Activated B cell treated with CpG ODN at 0.5 μM for 24 hours (primary cell): ENCODE results near the gene MECR. TPM values are rescaled to one million over a fixed set of nuclear protein-coding genes. Genes with fewer than 3 reads are reported as not detected.

Experiments used
- ATAC-seq: fragments of 200-7000 bp; cut with Tn5 transposase; one replicate; pipeline ENCODE4 v1.10.0; 2021; ENCODE audit warnings: low read depth, mild to moderate bottlenecking, moderate library complexity
- CTCF ChIA-PET: fragments of 350-600 bp; sonication (Branson Sonifier 250); formaldehyde crosslinking; loops from one replicate; lab custom pipeline; 2021; ENCODE audit warnings: antibody characterized with exemption; lab: Charles Lee
- POLR2A ChIA-PET: fragments of 350-600 bp; sonication (Branson Sonifier 250); formaldehyde crosslinking; loops from one replicate; lab custom pipeline; 2021; ENCODE audit warnings: antibody characterized with exemption; lab: Charles Lee
- DNase-seq: peaks from one replicate; pipeline ENCODE4 v3.0.0; 2022
- H3K27ac Mint-ChIP-seq: one replicate; pipeline ENCODE4 v1.8.0; 2020; ENCODE audit warnings: mixed read lengths
- H3K27me3 Mint-ChIP-seq: one replicate; pipeline ENCODE4 v1.8.0; 2021; ENCODE audit warnings: mixed read lengths
- H3K36me3 Mint-ChIP-seq: one replicate; pipeline ENCODE4 v1.8.0; 2021; ENCODE audit warnings: low read depth, mixed read lengths
- H3K4me1 Mint-ChIP-seq: one replicate; pipeline ENCODE4 v1.8.0; 2021; ENCODE audit warnings: mixed read lengths
- H3K4me3 Mint-ChIP-seq: one replicate; pipeline ENCODE4 v1.8.0; 2020; ENCODE audit warnings: mild to moderate bottlenecking, mixed read lengths
- H3K9me3 Mint-ChIP-seq: one replicate; pipeline ENCODE4 v1.8.0; 2020; ENCODE audit warnings: mixed read lengths
- intact Hi-C: fragments of 100-400 bp; cut with micrococcal nuclease; formaldehyde crosslinking; loops from one replicate; pipeline ENCODE4 v1.15.1; 2024
- total RNA-seq: library from RNA; stranded (reverse); gene quantifications from 2 replicates; pipeline ENCODE4 v1.2.3, GENCODE V29; 2022
- TF ChIP-seq, protein P1 (sequence below): fragments of 200-600 bp; IDR thresholded peaks from one replicate; pipeline ENCODE4 v1.8.0; 2022; ENCODE audit warnings: antibody characterized with exemption, mild to moderate bottlenecking

Gene MECR
- total RNA-seq, 1 donor from 2014 or later: 18.7 TPM

DNA sequence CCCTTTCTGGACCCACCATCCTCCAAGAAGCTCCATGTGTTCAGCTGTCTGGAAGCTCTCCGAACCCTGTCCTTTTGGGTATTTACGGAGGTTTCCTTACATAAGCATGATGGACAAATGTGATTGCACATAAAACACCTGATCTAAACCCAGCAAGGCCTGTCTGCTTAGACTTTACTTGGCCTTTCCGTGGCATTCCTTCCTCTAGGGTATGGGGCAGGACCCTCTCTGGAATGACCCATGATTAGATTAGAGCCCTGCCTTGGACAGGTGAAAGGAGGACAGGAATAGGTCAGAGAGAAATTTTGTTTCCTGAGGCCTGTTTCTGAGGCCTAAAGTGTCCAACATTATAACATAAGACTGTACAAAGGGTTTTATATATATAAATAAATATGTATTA, 22.4 kb upstream of the MECR start:
- ATAC-seq (no peak), DNase-seq (no peak)
- Mint-ChIP-seq H3K27ac (no peak overlapping the region), H3K4me3 (no peak overlapping the region), H3K27me3 (peaks cover 21% of the 10 kb centered on the region), H3K9me3 (no peaks in the 10 kb centered on the region), H3K4me1 (no peaks in the 10 kb centered on the region), H3K36me3 (no peaks in the 10 kb centered on the region)
- ChIA-PET CTCF (no interaction called here), POLR2A (no interaction called here)
- intact Hi-C loops: no loop called here
- TF ChIP-seq, protein P1, sequence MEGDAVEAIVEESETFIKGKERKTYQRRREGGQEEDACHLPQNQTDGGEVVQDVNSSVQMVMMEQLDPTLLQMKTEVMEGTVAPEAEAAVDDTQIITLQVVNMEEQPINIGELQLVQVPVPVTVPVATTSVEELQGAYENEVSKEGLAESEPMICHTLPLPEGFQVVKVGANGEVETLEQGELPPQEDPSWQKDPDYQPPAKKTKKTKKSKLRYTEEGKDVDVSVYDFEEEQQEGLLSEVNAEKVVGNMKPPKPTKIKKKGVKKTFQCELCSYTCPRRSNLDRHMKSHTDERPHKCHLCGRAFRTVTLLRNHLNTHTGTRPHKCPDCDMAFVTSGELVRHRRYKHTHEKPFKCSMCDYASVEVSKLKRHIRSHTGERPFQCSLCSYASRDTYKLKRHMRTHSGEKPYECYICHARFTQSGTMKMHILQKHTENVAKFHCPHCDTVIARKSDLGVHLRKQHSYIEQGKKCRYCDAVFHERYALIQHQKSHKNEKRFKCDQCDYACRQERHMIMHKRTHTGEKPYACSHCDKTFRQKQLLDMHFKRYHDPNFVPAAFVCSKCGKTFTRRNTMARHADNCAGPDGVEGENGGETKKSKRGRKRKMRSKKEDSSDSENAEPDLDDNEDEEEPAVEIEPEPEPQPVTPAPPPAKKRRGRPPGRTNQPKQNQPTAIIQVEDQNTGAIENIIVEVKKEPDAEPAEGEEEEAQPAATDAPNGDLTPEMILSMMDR: no peak

GRCh38 chr1:29251164-29252124, 20.7 kb upstream of the MECR start:
- Mint-ChIP-seq H3K9me3 (no peaks in the 10 kb centered on the region), H3K27ac (no peak overlapping the region), H3K36me3 (no peaks in the 10 kb centered on the region), H3K4me3 (no peak overlapping the region), H3K27me3 (peaks cover 21% of the 10 kb centered on the region), H3K4me1 (no peaks in the 10 kb centered on the region)
- DNase-seq: no peak
- intact Hi-C loops: no loop called here
- TF ChIP-seq, protein P1: no peak
- CTCF ChIA-PET: no interaction called here
- POLR2A ChIA-PET: no interaction called here
- ATAC-seq: no peak

DNA sequence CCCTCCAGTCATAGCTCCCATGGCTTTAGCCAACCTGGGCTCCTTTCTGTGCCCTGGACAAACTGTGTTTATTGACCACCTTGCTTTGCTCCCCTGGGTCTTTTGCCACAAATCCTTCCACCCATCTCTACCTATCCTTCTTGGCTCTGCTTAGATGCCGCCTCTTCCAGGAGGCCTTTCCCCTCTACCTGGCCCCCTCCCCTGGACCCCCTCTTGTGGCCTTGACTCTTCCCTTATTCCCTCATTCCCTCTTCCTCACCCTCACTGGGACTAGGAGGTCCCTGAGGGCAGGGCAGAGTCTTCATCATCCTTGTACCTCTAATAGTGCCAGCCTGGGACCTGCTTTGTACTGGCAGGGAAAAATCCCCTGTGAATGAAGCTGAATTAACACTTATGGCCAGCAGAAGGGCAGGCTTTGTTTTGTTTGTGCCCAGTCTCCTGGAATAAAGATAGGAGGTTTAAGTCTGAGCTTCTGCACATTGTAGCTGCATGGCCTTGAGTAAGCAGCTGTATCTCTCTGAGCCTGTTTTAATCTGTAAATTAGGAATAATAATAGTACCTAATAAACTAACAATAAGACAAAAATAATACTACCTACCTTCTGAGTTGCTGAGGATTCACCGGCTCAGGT, 19.3 kb upstream of the MECR start:
- ChIA-PET POLR2A (no interaction called here), CTCF (no interaction called here)
- no peaks in the 10 kb centered on the region for H3K9me3 Mint-ChIP-seq
- H3K27ac Mint-ChIP-seq: no peak overlapping the region
- H3K4me3 Mint-ChIP-seq: no peak overlapping the region
- TF ChIP-seq, protein P1: no peak
- intact Hi-C loops: no loop called here
- H3K36me3 Mint-ChIP-seq: no peaks in the 10 kb centered on the region
- DNase-seq (no peak), ATAC-seq (no peak)
- peaks cover 21% of the 10 kb centered on the region for H3K27me3 Mint-ChIP-seq
- no peaks in the 10 kb centered on the region for H3K4me1 Mint-ChIP-seq

DNA sequence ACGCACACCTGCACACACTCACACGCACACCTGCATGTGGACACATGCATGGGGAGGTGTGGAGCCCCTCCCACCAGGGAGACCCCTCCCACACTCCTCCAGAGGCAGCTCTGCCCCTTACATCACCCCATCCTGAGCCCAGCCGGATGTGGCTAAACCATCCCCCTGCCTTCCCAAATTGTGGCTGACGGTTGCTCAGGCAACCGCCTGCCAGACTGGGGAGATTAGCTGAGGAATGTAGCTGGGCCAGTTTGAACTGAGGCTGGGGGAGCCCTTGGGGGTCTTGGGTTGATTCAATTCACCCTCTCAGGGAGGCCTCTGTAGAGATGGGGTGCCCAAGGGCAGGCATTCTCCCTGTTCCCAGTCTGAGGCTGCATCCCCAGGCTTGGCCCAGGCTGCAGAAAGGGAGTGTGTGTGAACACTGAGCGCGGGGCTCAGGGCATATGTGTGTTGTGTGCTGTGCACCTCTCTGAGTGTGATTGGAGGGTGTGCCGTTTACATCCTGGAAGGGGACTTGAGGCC, 18.5 kb upstream of the MECR start:
- CTCF ChIA-PET: no interaction called here
- DNase-seq (no peak), ATAC-seq (no peak)
- POLR2A ChIA-PET: no interaction called here
- Mint-ChIP-seq H3K36me3 (no peaks in the 10 kb centered on the region), H3K4me1 (no peaks in the 10 kb centered on the region), H3K27ac (no peak overlapping the region), H3K27me3 (peaks cover 21% of the 10 kb centered on the region), H3K4me3 (no peak overlapping the region), H3K9me3 (no peaks in the 10 kb centered on the region)
- intact Hi-C loops: no loop called here
- TF ChIP-seq, protein P1: no peak

- Mint-ChIP-seq H3K4me3 (no peak overlapping the region), H3K9me3 (no peaks in the 10 kb centered on the region), H3K27ac (no peak overlapping the region), H3K4me1 (no peaks in the 10 kb centered on the region), H3K36me3 (no peaks in the 10 kb centered on the region), H3K27me3 (peaks cover 21% of the 10 kb centered on the region)
- no peak for ATAC-seq
- CTCF ChIA-PET: no interaction called here
- POLR2A ChIA-PET: no interaction called here
- intact Hi-C loops: no loop called here
- DNase-seq: no peak
- TF ChIP-seq, protein P1: no peak
Measured at GRCh38 chr1:29248409-29248808, 17.7 kb upstream of the MECR start.
